ENCODE data around the gene SLC6A12.
"Not testable (repeated sequence)": the region's sequence is repeated elsewhere in the genome, so short reads cannot be mapped to it uniquely, and the experiment has no call there.

SLC6A12 gene

GRCh38 chr12:234019-234418, 20.1 kb upstream of the SLC6A12 start:
- no peak for DNase-seq

DNA sequence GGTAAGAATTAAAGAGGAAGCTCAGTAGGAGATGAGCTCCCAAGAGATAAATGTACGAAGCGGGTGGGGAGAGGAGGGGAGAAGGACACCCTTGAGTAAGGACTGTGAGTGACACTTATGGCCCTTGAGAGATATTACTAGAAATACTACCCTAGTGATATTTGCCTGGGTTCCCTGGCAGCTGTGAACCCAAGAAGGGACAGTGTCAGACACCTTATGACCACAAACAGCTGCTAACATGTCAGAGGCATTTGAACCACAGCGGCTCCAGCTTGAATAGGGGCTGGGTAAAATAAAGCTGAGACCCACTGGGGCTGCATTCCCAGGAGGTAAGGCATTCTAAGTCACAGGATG, 19.6 kb upstream of the SLC6A12 start:
- no peak for DNase-seq

- DNase-seq, result no peak
Measured at GRCh38 chr12:232731-233614, 19.0 kb upstream of the SLC6A12 start.

DNA sequence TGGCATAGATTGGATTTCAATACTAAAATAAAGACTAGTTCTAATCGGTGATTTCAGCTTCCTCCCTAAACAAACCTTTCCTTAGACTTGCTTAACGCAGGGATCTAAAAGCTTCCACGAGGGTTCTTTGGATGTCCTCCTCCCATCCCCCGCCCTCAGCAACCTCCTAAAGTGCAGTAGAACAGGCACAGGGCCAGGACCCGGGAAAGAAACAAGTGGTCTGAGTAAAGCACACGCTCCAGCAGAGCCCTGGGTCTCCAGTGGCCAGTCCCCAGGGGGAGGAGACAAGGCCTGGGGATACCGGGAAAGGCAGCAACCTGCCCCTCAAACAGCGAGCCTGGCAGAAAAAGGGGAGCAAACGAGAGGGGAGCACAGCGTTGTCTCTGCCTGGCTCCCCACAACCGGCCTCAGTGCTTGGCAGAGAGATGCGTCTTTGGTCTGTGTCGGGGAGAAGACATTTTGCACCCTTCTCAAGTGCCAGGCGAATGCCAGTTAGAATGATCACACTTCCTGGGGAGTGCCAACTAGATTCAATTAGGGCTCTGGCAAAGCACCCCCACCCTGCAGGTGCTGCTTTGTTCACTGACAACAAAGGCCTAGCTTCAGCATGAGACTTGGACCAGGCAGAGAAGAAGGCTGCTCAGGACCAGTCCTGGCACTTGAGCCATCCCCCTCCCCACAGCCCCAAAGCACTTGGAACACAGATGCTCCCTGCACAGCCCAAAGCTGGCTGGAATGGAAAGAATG, 17.1 kb upstream of the SLC6A12 start:
- DNase-seq, result no peak

DNA sequence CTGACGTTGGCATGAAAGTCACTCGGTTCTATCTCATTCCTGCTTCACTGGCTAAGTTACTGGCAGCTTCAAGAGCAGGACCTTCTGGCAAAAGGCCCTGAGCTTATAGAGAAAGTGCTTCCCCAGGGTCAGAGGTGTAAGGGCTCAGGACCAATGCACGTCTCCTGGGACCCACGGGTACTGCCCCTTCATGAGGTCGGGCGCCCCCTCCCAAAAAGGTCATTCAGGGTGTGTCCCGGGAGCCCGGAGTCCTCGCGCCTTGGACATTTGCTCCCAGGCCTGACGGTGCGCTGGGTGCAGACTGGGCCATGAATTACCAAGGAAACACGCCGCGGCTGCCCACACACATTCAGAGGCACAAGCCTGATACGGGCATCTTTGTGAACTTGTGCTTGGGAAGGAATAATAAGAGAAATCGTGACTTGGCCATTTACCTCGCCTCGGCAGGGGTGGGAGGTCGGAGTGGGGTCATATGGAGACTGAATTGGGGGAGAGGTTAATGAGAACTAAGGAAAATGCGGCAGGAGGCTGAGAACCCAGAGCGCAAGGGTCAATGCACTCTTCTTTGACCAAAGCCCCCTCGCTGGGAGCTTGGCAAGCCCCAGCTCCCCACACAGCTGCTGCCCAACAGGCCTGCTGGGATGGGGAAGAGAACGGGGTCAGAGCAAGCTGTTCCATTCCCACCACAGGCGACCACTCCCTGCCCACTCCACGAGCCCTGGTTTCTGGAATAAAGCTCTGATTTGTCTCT, 15.7 kb upstream of the SLC6A12 start:
- DNase-seq, result no peak

GRCh38 chr12:228846-229200, 14.9 kb upstream of the SLC6A12 start:
- DNase-seq, result no peak

DNA sequence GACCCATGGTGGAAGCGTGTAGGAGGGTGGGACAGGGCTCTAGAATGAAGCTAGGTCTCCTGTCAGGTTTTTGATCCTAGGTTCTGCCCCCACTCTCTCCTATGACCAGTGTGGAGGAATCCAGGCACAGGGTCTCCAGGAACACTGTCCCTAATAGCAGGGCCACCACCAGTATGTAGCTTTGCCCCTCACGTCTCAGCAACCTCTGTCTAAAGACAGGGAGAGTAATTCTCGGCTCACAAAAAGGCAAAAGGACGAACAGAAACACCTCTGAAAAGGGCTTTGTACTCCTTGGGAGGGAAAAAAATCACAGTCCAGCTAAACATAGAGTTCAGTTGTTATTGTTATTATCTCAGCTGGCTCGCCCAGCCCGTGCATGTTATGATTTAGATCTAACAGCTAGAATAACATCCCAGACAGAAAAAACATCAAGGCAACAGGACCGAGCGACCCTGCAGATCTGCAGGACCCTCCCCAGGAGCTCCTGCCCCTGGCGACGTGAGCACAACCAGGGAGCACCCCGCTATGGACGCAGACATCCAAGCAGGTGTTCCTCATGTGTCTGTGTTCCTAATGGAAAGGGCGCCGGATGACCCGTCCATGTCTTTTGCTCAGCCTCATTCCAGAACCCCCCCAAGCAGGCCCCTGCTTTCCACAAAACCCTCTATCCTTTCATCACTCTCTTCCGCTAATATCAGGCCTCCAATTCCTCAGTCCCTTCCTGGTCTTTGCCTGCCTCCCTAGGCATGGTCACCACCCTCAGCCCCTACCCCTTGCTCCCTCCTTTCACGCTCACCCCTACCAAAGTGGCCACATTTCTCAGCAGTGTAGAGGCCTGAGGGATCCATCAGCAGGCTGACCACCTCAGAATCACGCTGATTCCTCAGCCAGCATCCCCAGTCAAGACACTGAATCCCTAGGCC, 14.2 kb upstream of the SLC6A12 start:
- DNase-seq, result no peak

DNA sequence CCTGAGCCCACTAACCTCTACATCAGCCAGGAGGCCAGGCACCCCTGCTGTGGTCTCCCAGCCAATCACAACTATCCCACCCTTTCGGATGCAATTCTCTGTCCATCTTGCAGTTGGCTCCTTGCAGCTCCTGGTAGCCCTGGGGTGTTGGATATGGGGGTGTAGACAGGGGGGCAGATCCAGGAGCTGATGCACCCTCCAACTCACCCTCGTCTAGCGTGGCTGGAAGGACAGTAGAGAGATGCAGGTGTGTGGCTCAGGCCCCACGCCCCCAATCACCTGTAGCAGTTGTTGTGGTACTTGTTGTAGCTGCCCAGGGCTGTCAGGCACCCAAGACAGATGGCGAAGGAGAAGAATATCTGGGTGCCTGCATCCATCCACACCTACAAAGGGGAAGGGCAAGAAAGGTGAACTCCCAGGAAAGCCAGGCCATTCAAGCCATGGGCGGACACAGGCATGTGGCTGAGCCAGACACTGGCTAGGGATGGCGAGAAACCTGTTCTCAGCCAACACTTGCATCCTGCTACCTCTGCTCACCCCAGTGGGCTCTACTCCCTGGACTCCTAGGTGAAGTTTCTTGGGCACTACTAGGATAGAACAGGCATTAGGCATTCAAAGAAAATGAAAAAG, 13.4 kb upstream of the SLC6A12 start:
- no peak for DNase-seq

GRCh38 chr12:226401-226800, 12.4 kb upstream of the SLC6A12 start:
- no peak for DNase-seq

GRCh38 chr12:225012-225411, 11.1 kb upstream of the SLC6A12 start:
- no peak for DNase-seq

DNA sequence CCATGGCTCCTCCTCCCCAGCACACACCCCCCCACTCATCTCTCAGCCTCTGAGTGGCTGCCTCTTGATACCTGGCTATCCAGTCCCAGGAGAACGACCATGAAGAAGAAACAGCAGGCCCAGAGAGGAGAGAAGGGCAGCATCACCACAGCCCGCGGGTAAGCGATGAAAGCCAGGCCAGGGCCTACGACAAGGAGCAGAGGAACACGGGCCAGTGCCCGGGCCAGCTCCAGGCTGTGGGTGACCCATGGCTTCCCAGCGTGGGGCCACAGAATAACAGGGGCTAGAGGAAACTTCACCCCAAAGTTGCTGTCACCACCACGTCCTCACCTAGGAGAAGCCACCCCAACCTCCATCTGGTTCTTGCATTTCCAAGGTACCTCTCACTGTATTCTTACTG, 10.4 kb upstream of the SLC6A12 start:
- no peak for DNase-seq

- no peak for DNase-seq
Measured at GRCh38 chr12:223841-224240, 9.9 kb upstream of the SLC6A12 start.

DNA sequence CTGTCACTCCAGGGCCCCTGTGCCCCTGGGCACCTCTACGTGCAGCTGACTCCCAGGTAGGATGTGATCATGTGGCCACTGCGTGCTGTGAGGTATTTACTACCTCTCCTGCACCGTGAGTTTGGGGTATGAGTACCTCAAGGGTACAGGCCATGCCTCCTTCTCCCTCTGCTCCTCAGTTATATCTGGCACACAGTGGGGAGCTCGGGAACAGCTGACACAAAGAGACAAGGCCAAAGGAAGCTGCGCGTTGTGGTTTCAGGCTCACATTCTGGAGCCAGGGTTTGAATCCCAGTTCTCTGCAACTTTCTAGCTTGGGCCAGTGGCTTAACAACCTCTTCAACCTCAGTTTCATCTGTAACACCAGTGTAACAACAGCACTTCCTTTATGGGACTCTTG, 7.8 kb upstream of the SLC6A12 start:
- no peak for DNase-seq

DNA sequence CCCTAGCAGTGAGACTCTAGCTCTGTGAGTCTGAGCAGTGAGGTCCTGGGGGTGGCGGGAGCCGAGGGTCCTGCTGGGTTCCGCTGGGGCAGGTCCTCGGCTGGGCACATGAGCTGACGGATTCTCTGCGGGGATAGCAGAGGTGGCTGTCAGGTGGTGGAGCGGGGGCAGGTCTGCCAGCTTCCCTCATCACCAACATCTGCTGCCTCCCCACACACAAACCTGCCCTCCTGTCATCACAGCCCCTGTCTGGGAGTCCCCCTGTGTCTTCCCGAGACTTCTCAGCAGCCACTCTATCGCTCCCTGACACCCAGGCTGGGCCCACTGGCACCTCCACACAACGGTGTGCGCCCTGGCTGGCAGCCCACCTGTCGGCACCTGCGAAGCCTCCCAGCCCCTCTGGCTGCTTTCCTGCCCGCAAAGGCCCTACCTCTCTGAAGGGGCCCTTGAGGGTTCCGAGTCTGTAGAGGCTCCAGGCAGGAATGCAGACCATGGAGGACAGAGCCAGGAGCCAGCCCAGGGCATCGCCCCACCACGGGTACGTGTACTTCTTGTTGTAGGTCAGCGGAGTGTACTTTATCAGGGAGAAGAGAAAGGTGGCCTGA, 7.1 kb upstream of the SLC6A12 start:
- no peak for DNase-seq

DNA sequence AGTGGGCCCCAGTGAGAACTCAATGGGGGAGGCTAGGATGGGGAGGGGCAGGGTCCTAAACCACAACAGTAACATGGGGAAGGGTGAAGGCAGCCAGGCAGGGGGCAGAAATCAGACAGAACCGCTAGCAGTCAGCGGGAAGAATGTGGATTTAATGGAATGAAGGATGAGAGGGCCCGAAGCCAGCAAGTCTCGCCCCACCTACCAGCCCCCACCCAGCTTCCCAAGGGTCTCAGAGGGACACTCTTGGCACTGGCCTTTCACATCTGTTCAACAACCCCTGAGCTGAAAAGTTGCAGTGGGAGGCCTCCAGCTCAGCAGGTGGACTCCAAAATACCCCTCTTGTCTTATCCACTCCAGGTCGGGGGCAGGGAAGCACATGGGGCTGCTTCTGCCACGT, 6.5 kb upstream of the SLC6A12 start:
- no peak for DNase-seq

- peak; percentile 3 to 25 for DNase-seq
Measured at GRCh38 chr12:219891-220352, 6.0 kb upstream of the SLC6A12 start.

DNA sequence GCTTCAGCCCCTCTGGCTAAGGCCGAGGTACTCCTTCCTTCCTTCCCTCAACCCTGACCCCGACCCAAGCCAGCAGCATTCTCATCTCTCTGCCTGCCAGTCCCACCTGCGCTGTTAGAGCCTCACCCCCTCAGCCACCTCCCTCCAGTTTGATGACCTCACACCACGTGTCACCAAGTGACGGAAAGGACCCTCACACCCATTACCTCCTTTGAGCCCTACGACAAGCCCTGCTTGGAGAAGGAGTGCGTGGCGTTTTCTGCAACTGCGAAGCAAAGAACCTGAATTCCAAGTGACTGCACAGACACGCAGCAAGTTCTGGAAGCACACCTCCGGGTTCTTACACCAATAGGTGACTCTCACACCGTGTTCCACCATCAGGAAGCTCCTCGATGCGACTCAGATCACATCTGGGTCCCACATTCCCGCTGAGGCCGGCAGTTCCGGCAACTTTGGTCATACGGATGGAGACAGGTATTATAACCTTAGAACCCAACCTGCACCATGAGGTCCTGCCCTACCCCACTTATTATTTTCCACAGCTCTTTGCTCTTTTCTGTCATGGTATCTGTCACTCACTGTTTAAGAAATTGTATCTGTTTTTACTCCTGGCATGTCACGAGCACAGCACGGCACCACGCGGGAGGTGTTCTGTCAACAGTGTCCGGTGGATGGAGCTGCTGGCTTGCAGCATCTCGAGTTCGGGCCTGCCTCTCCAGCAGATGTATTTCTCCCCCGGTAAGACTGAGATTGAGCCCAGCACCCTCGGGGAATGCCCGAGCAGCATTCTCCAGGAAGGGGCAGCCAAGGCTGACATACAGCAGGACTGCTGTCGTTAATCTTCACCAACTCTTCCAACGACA, 5.0 kb upstream of the SLC6A12 start:
- no peak for DNase-seq

GRCh38 chr12:218221-218620, 4.3 kb upstream of the SLC6A12 start:
- DNase-seq, result no peak

- not testable (repeated sequence) for DNase-seq
Measured at GRCh38 chr12:217029-217428, 3.1 kb upstream of the SLC6A12 start.

GRCh38 chr12:215116-215515, 1.2 kb upstream of the SLC6A12 start:
- no peak for DNase-seq

- DNase-seq, result no peak
Measured at GRCh38 chr12:213527-213932, 427 bp downstream of the SLC6A12 start.
